Stimulated activated CD8-positive, alpha-beta memory T cell treated with anti-CD3 and anti-CD28 coated beads, Interleukin-4, amount 100 ng/mL, for 24 hours (primary cell): ENCODE results near the gene GRK1.
"Not testable (repeated sequence)": the region's sequence is repeated elsewhere in the genome, so short reads cannot be mapped to it uniquely, and the experiment has no call there.

Experiments
- DNase-seq: peaks from one replicate; pipeline ENCODE4 v3.0.0-alpha.2; 2020; ENCODE audit warnings: low read depth

The GRK1 gene

GRCh38 chr13:113743366-113744195 lies 76.6 kb downstream of the GRK1 start:
- DNase-seq = no peak

- DNase-seq = no peak
Observed at GRCh38 chr13:113744197-113745000, 77.4 kb downstream of the GRK1 start.

- no peak for DNase-seq
Observed at GRCh38 chr13:113745059-113745458, 78.0 kb downstream of the GRK1 start.

GRCh38 chr13:113745500-113746142 lies 78.6 kb downstream of the GRK1 start:
- not testable (repeated sequence) for DNase-seq

- DNase-seq = no peak
Observed at GRCh38 chr13:113746143-113746525, 79.1 kb downstream of the GRK1 start.

GRCh38 chr13:113746671-113747070 lies 79.7 kb downstream of the GRK1 start:
- no peak for DNase-seq

GRCh38 chr13:113747291-113747833 lies 80.3 kb downstream of the GRK1 start:
- DNase-seq = no peak

- DNase-seq = no peak
Observed at GRCh38 chr13:113748101-113748861, 81.3 kb downstream of the GRK1 start.

- no peak for DNase-seq
Observed at GRCh38 chr13:113748862-113749451, 81.9 kb downstream of the GRK1 start.

- DNase-seq = no peak
Observed at GRCh38 chr13:113749507-113749906, 82.5 kb downstream of the GRK1 start.

- no peak for DNase-seq
Observed at GRCh38 chr13:113749967-113750366, 82.9 kb downstream of the GRK1 start.

- DNase-seq = no peak
Observed at GRCh38 chr13:113750554-113751399, 83.8 kb downstream of the GRK1 start.

GRCh38 chr13:113751491-113751890 lies 84.5 kb downstream of the GRK1 start:
- DNase-seq = no peak

- not testable (repeated sequence) for DNase-seq
Observed at GRCh38 chr13:113752211-113752986, 85.4 kb downstream of the GRK1 start.

- DNase-seq = no peak
Observed at GRCh38 chr13:113753171-113753570, 86.2 kb downstream of the GRK1 start.

- no peak for DNase-seq
Observed at GRCh38 chr13:113754242-113754641, 87.2 kb downstream of the GRK1 start.

- DNase-seq = no peak
Observed at GRCh38 chr13:113754691-113755090, 87.7 kb downstream of the GRK1 start.

GRCh38 chr13:113756441-113757097 lies 89.5 kb downstream of the GRK1 start:
- no peak for DNase-seq
